Neuron (in vitro differentiated cells): ENCODE results near the gene KCTD1.

ENCODE experiments used
- H2AFZ ChIP-seq: one replicate; pipeline ENCODE4 v1.6.1; 2013; ENCODE audit warnings: low read depth, mild to moderate bottlenecking, inconsistent platforms, low read length, moderate library complexity
- H3K27me3 ChIP-seq: one replicate; pipeline ENCODE4 v1.6.1; 2013; ENCODE audit warnings: low read length; ENCODE audit not compliant: insufficient read depth
- H3K36me3 ChIP-seq: one replicate; pipeline ENCODE4 v1.6.1; 2013; ENCODE audit warnings: low read length; ENCODE audit not compliant: insufficient read depth
- H3K4me1 ChIP-seq: one replicate; pipeline ENCODE4 v1.6.1; 2013; ENCODE audit warnings: low read length; ENCODE audit not compliant: insufficient read depth
- H3K4me3 ChIP-seq: 2 replicates; pipeline ENCODE4 v1.5.1; 2013; ENCODE audit warnings: mild to moderate bottlenecking, low read length, moderate library complexity
- H3K9me3 ChIP-seq: one replicate; pipeline ENCODE4 v1.6.1; 2013; ENCODE audit warnings: low read length

Gene KCTD1

GRCh38 chr18:26461405-26461804 is 86.9 kb downstream of the KCTD1 start:
- H3K4me1 ChIP-seq = no peaks in the 10 kb centered on the region
- no peaks in the 10 kb centered on the region for H3K27me3 ChIP-seq
- H3K4me3 ChIP-seq = no peak overlapping the region
- H2AFZ ChIP-seq = no peak overlapping the region
- H3K36me3 ChIP-seq = peaks cover 55% of the 10 kb centered on the region
- no peaks in the 10 kb centered on the region for H3K9me3 ChIP-seq

- Histone ChIP-seq H3K27me3 (no peaks in the 10 kb centered on the region), H3K4me1 (no peaks in the 10 kb centered on the region), H3K9me3 (no peaks in the 10 kb centered on the region)
These were observed 87.8 kb downstream of the KCTD1 start for GRCh38 chr18:26460449-26461091.

GRCh38 chr18:26459884-26460283 is 88.5 kb downstream of the KCTD1 start:
- no peak overlapping the region for H2AFZ ChIP-seq
- no peaks in the 10 kb centered on the region for H3K27me3 ChIP-seq
- no peaks in the 10 kb centered on the region for H3K4me1 ChIP-seq
- no peak overlapping the region for H3K4me3 ChIP-seq
- H3K9me3 ChIP-seq = no peaks in the 10 kb centered on the region
- H3K36me3 ChIP-seq = peaks cover 64% of the 10 kb centered on the region

More at GRCh38 chr18:26460449-26461091, 87.8 kb downstream of the KCTD1 start:
- Histone ChIP-seq H2AFZ (no peak overlapping the region), H3K4me3 (no peak overlapping the region), H3K36me3 (peaks cover 58% of the 10 kb centered on the region)

GRCh38 chr18:26459340-26459739 is 89.0 kb downstream of the KCTD1 start:
- Histone ChIP-seq H2AFZ (no peak overlapping the region), H3K4me1 (no peaks in the 10 kb centered on the region), H3K36me3 (peaks cover 65% of the 10 kb centered on the region), H3K4me3 (no peak overlapping the region), H3K9me3 (no peaks in the 10 kb centered on the region), H3K27me3 (no peaks in the 10 kb centered on the region)

- H3K36me3 ChIP-seq = peaks cover 65% of the 10 kb centered on the region
- no peak overlapping the region for H3K4me3 ChIP-seq
- H2AFZ ChIP-seq = no peak overlapping the region
- no peaks in the 10 kb centered on the region for H3K9me3 ChIP-seq
- no peaks in the 10 kb centered on the region for H3K27me3 ChIP-seq
- no peaks in the 10 kb centered on the region for H3K4me1 ChIP-seq
These were observed 89.7 kb downstream of the KCTD1 start for GRCh38 chr18:26458526-26459232.

- Histone ChIP-seq H3K36me3 (peaks cover 68% of the 10 kb centered on the region), H3K4me3 (no peak overlapping the region), H3K27me3 (no peaks in the 10 kb centered on the region), H3K4me1 (no peaks in the 10 kb centered on the region), H2AFZ (no peak overlapping the region), H3K9me3 (no peaks in the 10 kb centered on the region)
These were observed 90.6 kb downstream of the KCTD1 start for GRCh38 chr18:26457611-26458353.

- Histone ChIP-seq H3K36me3 (peaks cover 68% of the 10 kb centered on the region), H3K4me1 (no peaks in the 10 kb centered on the region), H3K4me3 (no peak overlapping the region), H3K27me3 (no peaks in the 10 kb centered on the region), H3K9me3 (no peaks in the 10 kb centered on the region), H2AFZ (no peak overlapping the region)
These were observed 91.2 kb downstream of the KCTD1 start for GRCh38 chr18:26457195-26457594.

GRCh38 chr18:26456070-26456491 is 92.3 kb downstream of the KCTD1 start:
- H3K4me3 ChIP-seq = no peak overlapping the region
- no peaks in the 10 kb centered on the region for H3K4me1 ChIP-seq
- no peaks in the 10 kb centered on the region for H3K9me3 ChIP-seq
- H3K36me3 ChIP-seq = peaks cover 63% of the 10 kb centered on the region
- H3K27me3 ChIP-seq = no peaks in the 10 kb centered on the region
- H2AFZ ChIP-seq = no peak overlapping the region

- no peaks in the 10 kb centered on the region for H3K27me3 ChIP-seq
- no peaks in the 10 kb centered on the region for H3K9me3 ChIP-seq
- no peak overlapping the region for H3K4me3 ChIP-seq
- H3K36me3 ChIP-seq = peaks cover 62% of the 10 kb centered on the region
- no peak overlapping the region for H2AFZ ChIP-seq
- H3K4me1 ChIP-seq = no peaks in the 10 kb centered on the region
These were observed 92.7 kb downstream of the KCTD1 start for GRCh38 chr18:26455639-26456038.

GRCh38 chr18:26454616-26455015 is 93.7 kb downstream of the KCTD1 start:
- H3K4me1 ChIP-seq = no peaks in the 10 kb centered on the region
- no peak overlapping the region for H2AFZ ChIP-seq
- peaks cover 52% of the 10 kb centered on the region for H3K36me3 ChIP-seq
- no peaks in the 10 kb centered on the region for H3K27me3 ChIP-seq
- H3K9me3 ChIP-seq = no peaks in the 10 kb centered on the region
- no peak overlapping the region for H3K4me3 ChIP-seq

GRCh38 chr18:26454192-26454591 is 94.2 kb downstream of the KCTD1 start:
- Histone ChIP-seq H3K36me3 (peaks cover 47% of the 10 kb centered on the region), H3K4me3 (no peak overlapping the region), H3K27me3 (no peaks in the 10 kb centered on the region), H3K4me1 (no peaks in the 10 kb centered on the region), H2AFZ (no peak overlapping the region), H3K9me3 (no peaks in the 10 kb centered on the region)

- no peak overlapping the region for H3K4me3 ChIP-seq
- no peaks in the 10 kb centered on the region for H3K9me3 ChIP-seq
- H3K36me3 ChIP-seq = peaks cover 40% of the 10 kb centered on the region
- no peak overlapping the region for H2AFZ ChIP-seq
- H3K4me1 ChIP-seq = no peaks in the 10 kb centered on the region
- H3K27me3 ChIP-seq = no peaks in the 10 kb centered on the region
These were observed 94.9 kb downstream of the KCTD1 start for GRCh38 chr18:26453386-26453901.
